HG03064 (cell line): ENCODE results near the gene DPP3.

Experiments used
- ATAC-seq: cut with Tn5 transposase; IDR thresholded peaks from one replicate; pipeline ENCODE4 v1.9.1; 2021; ENCODE audit warnings: low read depth; ENCODE audit not compliant: unreplicated experiment

DPP3 gene

DNA sequence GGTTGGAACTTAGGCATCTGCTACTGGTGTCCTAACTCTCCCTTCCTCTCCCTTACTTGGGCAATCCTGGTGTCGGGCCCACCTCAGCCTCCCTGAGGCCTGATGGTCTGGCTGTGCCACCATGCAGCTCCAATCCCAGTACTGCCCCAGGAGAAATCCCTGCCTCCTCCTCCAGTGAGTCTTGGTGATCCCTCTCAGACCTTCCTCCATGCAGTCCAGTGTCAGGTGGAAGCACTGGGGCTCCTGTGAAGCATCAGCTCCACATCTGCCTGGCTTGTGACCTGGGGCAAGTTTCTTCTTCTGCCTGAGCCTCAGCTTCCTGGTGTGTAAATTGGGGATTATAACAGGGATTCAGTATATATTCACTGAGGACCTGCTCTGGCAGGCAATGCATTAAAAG lies 15.3 kb upstream of the DPP3 start:
- no peak for ATAC-seq

DNA sequence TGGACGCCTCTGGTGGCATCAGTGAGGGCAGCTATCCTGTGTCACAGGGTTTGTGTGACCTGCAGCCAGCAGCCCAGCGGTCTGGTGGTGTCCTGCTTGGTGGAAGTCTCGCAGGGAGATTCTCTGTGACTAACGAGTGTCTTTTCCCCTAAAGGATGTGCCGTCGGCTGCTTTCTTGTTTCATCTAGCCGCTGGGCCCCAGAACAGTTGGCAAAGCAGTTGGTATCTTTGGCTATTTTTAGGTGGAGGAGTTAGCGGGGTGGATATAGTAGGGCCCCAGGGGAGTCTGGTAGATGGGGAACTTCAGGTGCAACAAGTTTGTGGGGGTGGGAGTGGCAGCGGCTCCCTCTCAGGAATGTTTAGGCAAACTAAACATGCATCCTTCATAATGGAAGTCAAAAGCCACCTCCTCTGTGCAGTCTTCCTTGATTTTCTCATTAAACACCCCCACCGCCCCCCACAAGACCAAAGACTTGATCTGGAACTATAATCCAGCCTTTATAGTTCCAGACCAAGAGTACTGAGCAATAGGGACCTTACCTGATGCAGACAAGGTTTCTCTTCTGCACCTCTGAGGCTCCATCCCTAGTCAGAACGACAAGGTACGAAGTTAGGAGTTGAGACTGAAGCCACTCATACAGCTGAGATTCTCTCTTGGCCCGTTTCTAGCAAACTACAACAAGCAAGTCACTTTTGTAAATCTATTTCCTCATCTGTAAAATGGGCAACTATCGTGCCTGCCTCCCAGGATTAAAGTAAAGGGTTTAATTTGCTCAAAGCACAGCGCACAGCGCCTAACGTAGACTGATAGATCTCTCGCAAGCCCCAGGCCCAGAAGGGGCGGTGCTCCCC lies 14.6 kb upstream of the DPP3 start:
- no peak for ATAC-seq

- ATAC-seq = peak; percentile 79
These were observed 13.8 kb upstream of the DPP3 start, which contains the start of gene PELI3 for GRCh38 chr11:66466225-66467033. Gene PELI3, plus strand, starts transcription at chr11:66466905. Its CDS starts 1,224 bp downstream, at chr11:66468129.

- ATAC-seq = peak; percentile 29
These were observed 13.1 kb upstream of the DPP3 start for GRCh38 chr11:66467034-66467659.

- no peak for ATAC-seq
These were observed 12.5 kb upstream of the DPP3 start for GRCh38 chr11:66467756-66468155.

DNA sequence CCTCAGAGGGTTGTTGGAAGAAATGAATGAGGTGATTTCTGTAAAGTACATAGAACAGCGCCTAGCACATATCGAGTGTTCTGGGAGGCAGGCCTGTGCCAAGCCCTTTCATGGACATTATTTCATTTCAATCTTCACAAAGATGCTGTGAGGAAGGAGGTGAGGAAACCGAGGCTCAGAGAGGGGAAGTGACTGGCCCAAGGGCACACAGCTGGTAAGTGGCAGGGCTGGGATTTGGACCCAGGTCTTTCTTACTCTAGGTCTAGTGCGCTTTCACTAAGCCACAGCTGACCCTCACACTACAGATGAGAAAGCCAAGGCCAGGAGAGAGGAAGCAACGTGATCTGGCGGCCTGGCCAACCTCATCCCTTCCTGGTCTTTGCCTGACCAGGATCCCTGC lies 11.5 kb upstream of the DPP3 start:
- ATAC-seq = no peak

DNA sequence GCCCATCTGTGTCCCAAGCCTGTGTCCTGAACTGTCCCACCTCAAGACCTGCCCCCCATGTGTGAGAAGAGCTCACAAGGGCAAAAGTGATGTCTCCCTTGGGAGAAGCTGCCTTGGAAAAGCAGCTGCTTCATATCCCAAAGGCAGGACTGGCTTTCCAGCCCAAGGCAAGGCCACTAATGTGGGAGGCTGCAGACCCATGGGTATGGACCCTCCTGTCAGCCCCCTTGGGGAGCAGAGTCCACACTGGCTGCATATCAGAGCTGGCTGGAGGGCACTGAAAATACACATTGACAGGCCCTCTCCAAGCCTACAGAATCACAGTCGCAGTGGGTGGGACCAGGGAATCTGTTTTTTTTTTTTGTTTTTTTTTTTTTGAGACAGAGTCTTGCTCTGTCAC lies 10.8 kb upstream of the DPP3 start:
- ATAC-seq = no peak

DNA sequence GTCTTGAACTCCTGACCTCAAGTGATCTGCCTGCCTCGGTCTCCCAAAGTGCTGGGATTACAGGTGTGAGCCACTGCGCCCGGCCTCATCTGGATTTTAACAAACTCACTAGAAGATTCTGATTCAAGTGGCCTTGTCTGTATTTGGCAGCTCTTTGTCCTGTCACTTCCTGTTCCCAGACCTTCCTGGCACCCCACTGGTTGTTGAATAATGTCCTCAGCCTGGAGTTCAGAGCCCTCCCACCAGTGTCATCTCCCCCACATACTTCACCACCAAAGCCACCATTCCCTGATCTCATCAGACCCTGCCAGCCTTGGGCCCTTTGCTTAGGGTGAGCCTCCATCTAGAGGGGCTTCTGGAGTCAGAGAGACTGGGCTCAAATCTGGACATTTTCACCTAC lies 10.2 kb upstream of the DPP3 start:
- ATAC-seq = no peak

GRCh38 chr11:66471142-66471541 lies 9.1 kb upstream of the DPP3 start:
- no peak for ATAC-seq

- no peak for ATAC-seq
These were observed 8.2 kb upstream of the DPP3 start for GRCh38 chr11:66472054-66472453.

DNA sequence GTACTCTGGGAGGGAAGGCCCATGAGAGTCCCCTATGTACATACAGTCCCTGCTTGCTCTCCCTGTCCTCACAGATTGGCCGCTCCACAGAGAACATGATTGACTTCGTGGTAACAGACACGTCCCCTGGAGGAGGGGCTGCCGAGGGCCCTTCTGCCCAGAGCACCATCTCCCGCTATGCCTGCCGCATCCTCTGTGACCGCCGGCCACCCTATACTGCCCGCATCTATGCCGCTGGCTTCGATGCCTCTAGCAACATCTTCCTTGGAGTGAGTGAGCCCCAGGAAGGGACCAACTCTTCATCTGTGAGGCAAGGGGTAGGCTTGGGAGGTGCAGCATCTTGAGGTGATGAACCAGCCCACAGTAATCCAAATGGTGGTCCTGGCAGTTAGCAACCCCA lies 7.1 kb upstream of the DPP3 start:
- no peak for ATAC-seq

DNA sequence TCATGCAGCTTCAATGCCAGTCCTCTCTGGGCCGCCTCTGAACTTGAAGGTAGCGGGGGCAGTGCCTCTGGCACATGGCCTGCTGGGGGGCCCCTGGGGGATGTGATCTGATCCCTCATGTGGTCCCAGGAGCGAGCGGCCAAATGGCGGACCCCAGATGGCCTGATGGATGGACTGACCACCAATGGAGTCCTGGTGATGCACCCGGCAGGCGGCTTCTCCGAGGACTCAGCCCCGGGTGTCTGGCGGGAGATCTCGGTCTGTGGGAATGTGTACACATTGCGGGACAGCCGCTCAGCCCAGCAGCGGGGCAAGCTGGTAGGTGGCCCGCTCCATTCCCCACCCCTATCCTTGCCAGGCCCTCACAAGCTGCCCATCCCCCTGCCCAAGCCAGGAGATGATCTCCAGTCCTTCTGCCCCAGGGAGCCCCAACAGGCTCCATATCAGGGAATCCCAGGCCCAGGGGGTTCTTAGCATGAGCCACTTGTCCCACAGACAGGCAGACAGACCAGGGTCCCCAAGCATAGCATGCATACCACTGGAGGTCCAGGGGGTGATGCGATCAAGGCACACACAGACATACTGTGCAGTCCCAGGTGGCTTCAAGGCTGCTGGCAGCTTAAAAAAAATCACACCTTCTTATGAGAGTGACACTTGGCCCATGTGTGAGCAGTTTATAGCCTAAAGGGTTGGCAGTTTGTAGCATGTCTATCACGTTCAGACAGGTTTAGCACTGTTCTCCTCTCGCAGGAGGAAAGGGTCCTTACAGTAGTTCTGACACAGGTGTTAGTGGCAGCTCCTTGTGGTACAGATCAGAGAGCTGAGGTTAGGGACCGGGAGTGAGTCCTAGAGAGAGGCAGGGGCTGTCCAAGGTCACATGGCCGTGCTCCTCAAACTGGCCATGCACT lies 6.4 kb upstream of the DPP3 start:
- no peak for ATAC-seq

GRCh38 chr11:66475349-66476172 lies 4.7 kb upstream of the DPP3 start:
- ATAC-seq = no peak

GRCh38 chr11:66476173-66476840 lies 3.9 kb upstream of the DPP3 start:
- ATAC-seq = no peak

DNA sequence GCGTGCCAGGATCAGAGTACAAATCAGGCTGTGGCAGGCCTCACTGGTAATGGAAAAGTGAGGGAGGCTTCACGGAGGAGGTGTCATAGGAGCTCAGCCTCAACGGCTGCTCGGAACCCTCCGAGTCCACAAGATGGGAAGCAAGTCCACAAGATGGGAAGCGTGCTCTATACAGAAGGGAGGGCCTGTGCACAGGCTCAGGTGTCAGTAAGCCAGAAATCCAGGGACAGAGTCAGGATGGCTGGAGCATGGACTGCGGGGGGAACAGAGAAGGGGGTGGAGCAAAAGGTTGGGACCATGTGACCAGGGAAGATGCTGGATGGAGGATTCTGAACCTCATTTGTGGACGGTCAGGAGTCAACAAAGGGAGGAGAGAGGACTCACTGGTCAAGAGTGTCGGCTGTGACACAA lies 3.4 kb upstream of the DPP3 start:
- ATAC-seq = no peak

- ATAC-seq = no peak
These were observed 2.7 kb upstream of the DPP3 start for GRCh38 chr11:66477263-66478201.

- no peak for ATAC-seq
These were observed 1.4 kb upstream of the DPP3 start for GRCh38 chr11:66478729-66479393.
